H1 (cell line): ENCODE measurements around the gene TEX51. TPM values are rescaled to one million over a fixed set of nuclear protein-coding genes. Genes with fewer than 3 reads are reported as not detected.

Source experiments
- CEBPB ChIP-seq: IDR thresholded peaks from 2 replicates; pipeline ENCODE4 v1.6.1; 2012; ENCODE audit warnings: low read depth, low read length
- CHD7 ChIP-seq: fragments of 300-600 bp; sonication (generic); IDR thresholded peaks from 2 replicates; pipeline ENCODE4 v1.7.1; 2012; ENCODE audit warnings: low read length, moderate library complexity, mild to moderate bottlenecking, inconsistent platforms; ENCODE audit not compliant: insufficient replicate concordance
- NRF1 ChIP-seq: IDR thresholded peaks from 2 replicates; pipeline ENCODE4 v1.6.1; 2011; ENCODE audit warnings: mild to moderate bottlenecking, low read depth, low read length, improper control_type of control experiment
- RNF2 ChIP-seq: fragments of 200-900, 300-1000 bp; sonication (generic); IDR thresholded peaks from 2 replicates; pipeline ENCODE4 v1.7.1; 2016; ENCODE audit warnings: borderline replicate concordance, low read depth, mild to moderate bottlenecking, antibody characterized with exemption, low read length; ENCODE audit not compliant: poor library complexity, severe bottlenecking; ENCODE audit errors: missing control alignments
- SAP30 ChIP-seq: fragments of 300-600 bp; sonication (generic); IDR thresholded peaks from 2 replicates; pipeline ENCODE4 v1.7.1; 2012; ENCODE audit warnings: low read length, moderate library complexity, mild to moderate bottlenecking, inconsistent platforms; ENCODE audit not compliant: insufficient read depth, insufficient replicate concordance
- SIRT6 ChIP-seq: IDR thresholded peaks from one replicate; pipeline ENCODE4 v1.7.1; 2012; ENCODE audit warnings: low read length, inconsistent platforms
- SIX5 ChIP-seq: IDR thresholded peaks from 2 replicates; pipeline ENCODE4 v1.6.1; 2011; ENCODE audit warnings: mild to moderate bottlenecking, low read depth, low read length
- SP1 ChIP-seq: IDR thresholded peaks from 2 replicates; pipeline ENCODE4 v1.6.1; 2011; ENCODE audit warnings: low read depth, low read length
- SP2 ChIP-seq: IDR thresholded peaks from 2 replicates; pipeline ENCODE4 v1.6.1; 2012; ENCODE audit warnings: mild to moderate bottlenecking, low read length, inconsistent platforms
- polyA plus RNA-seq, 7 experiments: library from polyadenylated mRNA; depleted of rRNA in 3 of 7; stranded (reverse) in 5 of 7; unstranded in 2 of 7; fragments of >200 nt in 5 of 7; fragments of 200-250 nt in 2 of 7; gene quantifications; 1 replicate in 5 of 7; 2 replicates in 1 of 7; 4 replicates in 1 of 7; pipeline versions ENCODE4 v1.2.1 to v1.2.3, GENCODE V29; 2011 to 2013; ENCODE audit warnings: missing spikeins in 2 of 7, mixed read lengths in 2 of 7
- total RNA-seq: library from RNA; stranded (reverse); fragmentation: NEBNext Ultra II Directional; extraction: Animal tissue kit (Norgen Biotek cat#: 25700); gene quantifications from 2 replicates; pipeline ENCODE4 v1.2.1, GENCODE V29; 2021
- TF ChIP-seq, protein P1 (sequence below): IDR thresholded peaks from 2 replicates; pipeline ENCODE4 v1.6.1; 2011; ENCODE audit warnings: low read depth, mild to moderate bottlenecking, low read length; ENCODE audit not compliant: insufficient read depth

TEX51 gene
- total and polyA plus RNA-seq, 2 of the 8 experiments (the other 6 are each of a cell fraction or from before 2014, with no cell fraction given): not detected

GRCh38 chr2:126886211-126886915, 12.3 kb upstream of the TEX51 start (continued):
- TF ChIP-seq RNF2: no peak
- TF ChIP-seq, protein P1, sequence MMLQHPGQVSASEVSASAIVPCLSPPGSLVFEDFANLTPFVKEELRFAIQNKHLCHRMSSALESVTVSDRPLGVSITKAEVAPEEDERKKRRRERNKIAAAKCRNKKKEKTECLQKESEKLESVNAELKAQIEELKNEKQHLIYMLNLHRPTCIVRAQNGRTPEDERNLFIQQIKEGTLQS: no peak
- no peak for TF ChIP-seq CHD7
- no peak for TF ChIP-seq SP1
- no peak for TF ChIP-seq SP2
- no peak for TF ChIP-seq CEBPB
- TF ChIP-seq SAP30: no peak
- TF ChIP-seq NRF1: no peak
- no peak for TF ChIP-seq SIX5
- no peak for TF ChIP-seq SIRT6
